Fibroblast of lung (primary cell): ENCODE measurements around the gene SORCS2.

Experiments used
- EZH2 ChIP-seq: IDR thresholded peaks from 2 replicates; pipeline ENCODE4 v1.5.1; 2012; ENCODE audit warnings: low read length, control low read depth, mild to moderate bottlenecking; ENCODE audit errors: missing control alignments
- TF ChIP-seq, protein P1 (sequence below), 2 donors: IDR thresholded peaks in 1 of 2; conservative IDR thresholded peaks in 1 of 2; 1 replicate in 1 of 2; 2 replicates in 1 of 2; pipeline ENCODE4 v1.5.1; 2011 to 2012; ENCODE audit warnings: low read length in 2 of 2, control low read depth in 1 of 2, inconsistent platforms in 1 of 2, low read depth in 1 of 2, mild to moderate bottlenecking in 1 of 2

GRCh38 chr4:7722766-7723387, 530.5 kb downstream of the SORCS2 start:
- TF ChIP-seq EZH2: no peak
- TF ChIP-seq, protein P1, sequence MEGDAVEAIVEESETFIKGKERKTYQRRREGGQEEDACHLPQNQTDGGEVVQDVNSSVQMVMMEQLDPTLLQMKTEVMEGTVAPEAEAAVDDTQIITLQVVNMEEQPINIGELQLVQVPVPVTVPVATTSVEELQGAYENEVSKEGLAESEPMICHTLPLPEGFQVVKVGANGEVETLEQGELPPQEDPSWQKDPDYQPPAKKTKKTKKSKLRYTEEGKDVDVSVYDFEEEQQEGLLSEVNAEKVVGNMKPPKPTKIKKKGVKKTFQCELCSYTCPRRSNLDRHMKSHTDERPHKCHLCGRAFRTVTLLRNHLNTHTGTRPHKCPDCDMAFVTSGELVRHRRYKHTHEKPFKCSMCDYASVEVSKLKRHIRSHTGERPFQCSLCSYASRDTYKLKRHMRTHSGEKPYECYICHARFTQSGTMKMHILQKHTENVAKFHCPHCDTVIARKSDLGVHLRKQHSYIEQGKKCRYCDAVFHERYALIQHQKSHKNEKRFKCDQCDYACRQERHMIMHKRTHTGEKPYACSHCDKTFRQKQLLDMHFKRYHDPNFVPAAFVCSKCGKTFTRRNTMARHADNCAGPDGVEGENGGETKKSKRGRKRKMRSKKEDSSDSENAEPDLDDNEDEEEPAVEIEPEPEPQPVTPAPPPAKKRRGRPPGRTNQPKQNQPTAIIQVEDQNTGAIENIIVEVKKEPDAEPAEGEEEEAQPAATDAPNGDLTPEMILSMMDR (conservative IDR thresholded peaks at IDR 0.05 in 1 of 2, IDR thresholded peaks at IDR 0.05 in 1 of 2; ENCODE audit: low read depth in 1 of 2, low read length in 2 of 2): no peak
